Suprapubic skin (tissue), 4 donors: ENCODE data around the gene KIF5C. TPM values are rescaled to one million over a fixed set of nuclear protein-coding genes. Genes with fewer than 3 reads are reported as not detected.

ENCODE experiments used
- DNase-seq, 2 donors: peaks; one replicate each; pipeline ENCODE4 v3.0.0-alpha.2; 2019; ENCODE audit warnings: low spot score in 2 of 2
- H3K27ac ChIP-seq: fragments of 200-600 bp; sonication (generic); one replicate; pipeline ENCODE4 v1.5.1; 2019
- H3K27me3 ChIP-seq: fragments of 200-600 bp; sonication (generic); one replicate; pipeline ENCODE4 v1.5.1; 2019
- H3K36me3 ChIP-seq: fragments of 200-600 bp; sonication (generic); one replicate; pipeline ENCODE4 v1.5.1; 2019
- H3K4me1 ChIP-seq: fragments of 200-600 bp; sonication (generic); one replicate; pipeline ENCODE4 v1.5.1; 2019
- H3K4me3 ChIP-seq: fragments of 200-600 bp; sonication (generic); one replicate; pipeline ENCODE4 v1.5.1; 2019; ENCODE audit warnings: mild to moderate bottlenecking
- H3K9me3 ChIP-seq: fragments of 200-600 bp; sonication (generic); one replicate; pipeline ENCODE4 v1.5.1; 2019
- EP300 ChIP-seq: sonication (generic); formaldehyde crosslinking; IDR thresholded peaks from one replicate; pipeline ENCODE4 v1.6.1; 2017; ENCODE audit warnings: antibody characterized with exemption
- POLR2A ChIP-seq, 2 donors: fragments of 450-650 bp; IDR thresholded peaks; one replicate each; pipeline ENCODE4 v1.6.1; 2017; ENCODE audit warnings: antibody characterized with exemption in 2 of 2, mild to moderate bottlenecking in 2 of 2, moderate library complexity in 2 of 2
- POLR2AphosphoS5 ChIP-seq, 3 donors: sonication (generic); formaldehyde crosslinking; IDR thresholded peaks; one replicate each; pipeline ENCODE4 v1.6.1; 2017; ENCODE audit warnings: antibody characterized with exemption in 3 of 3
- WGBS: methylation state at CpG from one replicate; pipeline ENCODE4 v1.1.5; 2018; 5-methylcytosine and 5-hydroxymethylcytosine counted together
- total RNA-seq, 4 donors: library from RNA; depleted of rRNA; stranded (reverse); fragments of >200 nt; gene quantifications; one replicate each; pipeline ENCODE4 v1.1.0, GENCODE V29; 2016
- TF ChIP-seq, protein P1 (sequence below), 2 donors: fragments of 200-600 bp in 1 of 2; fragments of 450-650 bp in 1 of 2; sonication (generic) in 1 of 2; IDR thresholded peaks; one replicate each; pipeline ENCODE4 v1.5.1; 2016 to 2019; ENCODE audit warnings: antibody characterized with exemption in 2 of 2, mild to moderate bottlenecking in 1 of 2, moderate library complexity in 1 of 2

Gene KIF5C
- total RNA-seq, 4 donors from 2014 or later, result 0.30 to 3.2 (median 1.5) TPM

DNA sequence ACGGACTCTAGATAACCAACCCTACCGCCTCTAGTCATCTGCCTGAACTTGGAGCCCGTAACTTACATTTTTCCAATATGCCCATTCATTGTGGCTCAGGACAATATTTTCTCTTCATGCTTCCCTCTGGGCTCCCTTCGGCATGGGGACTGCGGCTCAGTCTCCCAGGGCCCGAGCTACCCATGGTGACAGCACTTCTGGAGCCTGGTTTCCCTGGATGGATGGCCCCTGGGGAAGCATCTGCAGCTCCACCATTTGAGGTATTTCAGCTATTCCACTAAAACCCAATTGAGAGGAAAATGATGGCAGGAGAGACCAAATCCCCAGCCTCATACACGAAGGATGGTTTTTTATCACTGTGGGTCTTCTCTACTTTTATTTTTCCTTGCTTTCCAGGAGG lies 74.3 kb downstream of the KIF5C start:
- Histone ChIP-seq H3K27me3 (no peaks in the 10 kb centered on the region), H3K4me3 (no peak overlapping the region), H3K27ac (no peak overlapping the region), H3K9me3 (no peaks in the 10 kb centered on the region), H3K4me1 (no peaks in the 10 kb centered on the region), H3K36me3 (no peaks in the 10 kb centered on the region)
- 77% methylated on average over 7 of the region's 7 CpGs for WGBS
- TF ChIP-seq POLR2A (IDR thresholded peaks at IDR 0.05) (no peak), EP300 (no peak), POLR2AphosphoS5 (IDR thresholded peaks at IDR 0.05) (no peak)
- TF ChIP-seq, protein P1, sequence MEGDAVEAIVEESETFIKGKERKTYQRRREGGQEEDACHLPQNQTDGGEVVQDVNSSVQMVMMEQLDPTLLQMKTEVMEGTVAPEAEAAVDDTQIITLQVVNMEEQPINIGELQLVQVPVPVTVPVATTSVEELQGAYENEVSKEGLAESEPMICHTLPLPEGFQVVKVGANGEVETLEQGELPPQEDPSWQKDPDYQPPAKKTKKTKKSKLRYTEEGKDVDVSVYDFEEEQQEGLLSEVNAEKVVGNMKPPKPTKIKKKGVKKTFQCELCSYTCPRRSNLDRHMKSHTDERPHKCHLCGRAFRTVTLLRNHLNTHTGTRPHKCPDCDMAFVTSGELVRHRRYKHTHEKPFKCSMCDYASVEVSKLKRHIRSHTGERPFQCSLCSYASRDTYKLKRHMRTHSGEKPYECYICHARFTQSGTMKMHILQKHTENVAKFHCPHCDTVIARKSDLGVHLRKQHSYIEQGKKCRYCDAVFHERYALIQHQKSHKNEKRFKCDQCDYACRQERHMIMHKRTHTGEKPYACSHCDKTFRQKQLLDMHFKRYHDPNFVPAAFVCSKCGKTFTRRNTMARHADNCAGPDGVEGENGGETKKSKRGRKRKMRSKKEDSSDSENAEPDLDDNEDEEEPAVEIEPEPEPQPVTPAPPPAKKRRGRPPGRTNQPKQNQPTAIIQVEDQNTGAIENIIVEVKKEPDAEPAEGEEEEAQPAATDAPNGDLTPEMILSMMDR (IDR thresholded peaks at IDR 0.05), result no peak
- no peak for DNase-seq

DNA sequence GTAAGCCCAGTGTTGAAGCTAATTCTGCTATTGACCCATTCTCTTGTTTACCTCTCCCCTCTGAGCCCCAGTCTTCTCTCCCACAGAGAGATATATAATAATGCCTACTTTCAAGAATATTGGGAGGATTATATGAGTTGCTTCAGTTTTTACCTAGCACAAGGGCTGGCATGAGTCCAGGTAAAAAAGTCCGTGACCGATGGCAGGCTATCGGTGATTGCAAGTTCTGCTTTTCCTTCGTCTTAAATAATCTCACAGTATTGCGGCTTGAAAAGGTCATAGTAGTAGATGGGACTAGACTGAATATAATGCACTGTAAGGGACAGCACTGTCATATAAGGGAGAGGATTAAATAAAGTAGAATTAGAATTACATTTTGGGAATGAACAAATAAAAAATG lies 77.6 kb downstream of the KIF5C start:
- no peaks in the 10 kb centered on the region for H3K36me3 ChIP-seq
- no peak for DNase-seq
- WGBS, result 85% methylated on average over 5 of the region's 5 CpGs

DNA sequence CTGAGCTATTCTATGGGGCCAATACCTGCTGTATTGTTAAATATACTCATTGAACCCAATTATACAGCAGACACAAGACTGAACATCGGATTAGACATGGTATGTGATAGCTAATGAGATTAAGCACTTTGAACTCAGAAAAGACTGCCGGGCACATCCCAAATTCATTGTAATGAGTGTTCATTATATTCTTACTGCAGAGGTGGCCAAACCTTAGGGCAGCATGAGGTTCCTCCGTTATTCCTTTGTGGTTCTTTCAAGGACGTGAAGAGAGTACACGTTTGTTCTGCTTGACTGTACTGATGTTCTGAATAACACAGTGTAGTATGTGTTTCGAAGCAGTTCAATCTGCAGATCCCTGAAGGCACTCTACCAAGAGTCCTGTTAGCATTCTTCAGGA lies 78.4 kb downstream of the KIF5C start:
- TF ChIP-seq, protein P1 (IDR thresholded peaks at IDR 0.05), result no peak
- TF ChIP-seq POLR2AphosphoS5 (IDR thresholded peaks at IDR 0.05) (no peak), POLR2A (IDR thresholded peaks at IDR 0.05) (no peak), EP300 (no peak)
- DNase-seq, result no peak
- Histone ChIP-seq H3K36me3 (no peaks in the 10 kb centered on the region), H3K27ac (no peak overlapping the region), H3K4me1 (no peaks in the 10 kb centered on the region), H3K4me3 (no peak overlapping the region), H3K9me3 (no peaks in the 10 kb centered on the region), H3K27me3 (no peaks in the 10 kb centered on the region)
- 88% methylated on average over 6 of the region's 6 CpGs for WGBS

More for the DNA sequence above, 77.6 kb downstream of the KIF5C start:
- no peaks in the 10 kb centered on the region for H3K9me3 ChIP-seq
- no peaks in the 10 kb centered on the region for H3K4me1 ChIP-seq
- no peak overlapping the region for H3K27ac ChIP-seq
- no peaks in the 10 kb centered on the region for H3K27me3 ChIP-seq
- TF ChIP-seq POLR2A (IDR thresholded peaks at IDR 0.05) (no peak), EP300 (no peak), POLR2AphosphoS5 (IDR thresholded peaks at IDR 0.05) (no peak)
- TF ChIP-seq, protein P1 (IDR thresholded peaks at IDR 0.05), result no peak
- no peak overlapping the region for H3K4me3 ChIP-seq

DNA sequence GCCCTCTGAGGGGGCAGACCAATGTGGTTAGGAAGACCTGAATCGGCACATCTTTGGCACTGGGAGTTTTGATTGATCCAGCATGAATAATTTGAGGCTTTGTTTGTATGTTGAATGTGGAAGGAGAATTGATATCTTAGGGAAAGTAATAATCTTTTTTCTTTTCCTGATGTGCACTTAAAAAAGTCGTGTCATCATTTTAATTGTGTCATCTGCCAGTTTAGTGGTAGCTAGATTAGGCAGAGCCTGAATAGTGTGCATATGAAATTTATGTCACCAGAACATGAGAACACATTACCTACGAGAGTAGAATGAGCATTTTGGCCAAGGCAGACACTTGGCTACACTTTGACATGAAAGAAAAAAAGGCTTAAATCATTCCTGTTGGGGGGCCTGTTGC lies 79.5 kb downstream of the KIF5C start:
- DNase-seq, result no peak
- no peaks in the 10 kb centered on the region for H3K9me3 ChIP-seq
- WGBS, result 59% methylated on average over 3 of the region's 3 CpGs
- TF ChIP-seq, protein P1 (IDR thresholded peaks at IDR 0.05), result no peak
- no peak overlapping the region for H3K27ac ChIP-seq
- no peaks in the 10 kb centered on the region for H3K27me3 ChIP-seq
- no peaks in the 10 kb centered on the region for H3K4me1 ChIP-seq
- H3K4me3 ChIP-seq, result no peak overlapping the region
- no peaks in the 10 kb centered on the region for H3K36me3 ChIP-seq

DNA sequence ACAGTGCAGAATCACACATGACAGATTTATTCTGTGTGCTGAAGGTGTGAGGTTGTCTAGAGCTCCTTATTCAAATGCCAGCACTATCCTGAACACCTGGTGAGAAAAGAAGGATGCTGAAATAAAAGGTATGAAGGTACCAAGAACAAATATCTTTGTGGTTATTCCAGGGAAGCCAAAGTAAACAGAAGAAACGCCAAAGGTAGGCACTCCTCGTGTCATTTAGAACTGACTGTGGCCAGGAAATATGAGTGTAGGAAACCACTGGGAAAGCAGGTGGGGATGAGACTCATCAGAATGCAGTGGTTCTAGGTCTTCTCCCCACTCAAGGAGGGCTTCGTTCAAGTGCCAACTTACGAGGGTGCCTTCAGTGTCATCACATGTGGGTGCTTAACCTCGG lies 80.8 kb downstream of the KIF5C start:
- no peaks in the 10 kb centered on the region for H3K27me3 ChIP-seq
- H3K36me3 ChIP-seq, result no peaks in the 10 kb centered on the region
- no peaks in the 10 kb centered on the region for H3K4me1 ChIP-seq
- H3K9me3 ChIP-seq, result no peaks in the 10 kb centered on the region
- 77% methylated on average over 5 of the region's 5 CpGs for WGBS
- TF ChIP-seq EP300 (no peak), POLR2AphosphoS5 (IDR thresholded peaks at IDR 0.05) (no peak), POLR2A (IDR thresholded peaks at IDR 0.05) (no peak)
- TF ChIP-seq, protein P1 (IDR thresholded peaks at IDR 0.05), result no peak
- H3K27ac ChIP-seq, result no peak overlapping the region
- DNase-seq, result no peak
- no peak overlapping the region for H3K4me3 ChIP-seq
